Endodermal cell (in vitro differentiated cells): ENCODE measurements around the gene THAP2. TPM values are rescaled to one million over a fixed set of nuclear protein-coding genes. Genes with fewer than 3 reads are reported as not detected.

Source experiments
- DNase-seq: peaks from one replicate; pipeline ENCODE4 v3.0.0-alpha.2; 2017
- H3K27ac ChIP-seq: 2 replicates; pipeline ENCODE4 v1.5.1; 2013; ENCODE audit warnings: mild to moderate bottlenecking, low read depth, low read length, moderate library complexity
- H3K27me3 ChIP-seq: 2 replicates; pipeline ENCODE4 v1.6.1; 2013; ENCODE audit warnings: mild to moderate bottlenecking, low read length, moderate library complexity; ENCODE audit not compliant: insufficient read depth, control insufficient read depth, poor library complexity, severe bottlenecking
- H3K36me3 ChIP-seq: 2 replicates; pipeline ENCODE4 v1.7.0; 2013; ENCODE audit warnings: mild to moderate bottlenecking, low read length, moderate library complexity; ENCODE audit not compliant: control insufficient read depth, insufficient read depth
- H3K4me1 ChIP-seq: one replicate; pipeline ENCODE4 v1.7.0; 2013; ENCODE audit warnings: low read length; ENCODE audit not compliant: control insufficient read depth, insufficient read depth
- H3K4me3 ChIP-seq: 2 replicates; pipeline ENCODE4 v1.5.1; 2013; ENCODE audit warnings: mild to moderate bottlenecking, low read length, moderate library complexity
- H3K9ac ChIP-seq: 2 replicates; pipeline ENCODE4 v1.6.1; 2013; ENCODE audit warnings: mild to moderate bottlenecking, low read length, moderate library complexity; ENCODE audit not compliant: poor library complexity, severe bottlenecking; ENCODE audit errors: extremely low read depth
- H3K9me3 ChIP-seq: 2 replicates; pipeline ENCODE4 v1.6.1; 2013; ENCODE audit warnings: mild to moderate bottlenecking, low read length, moderate library complexity; ENCODE audit not compliant: control insufficient read depth
- H3K27ac Mint-ChIP-seq: 2 replicates; pipeline ENCODE4 v1.8.0; 2020; ENCODE audit warnings: mixed read lengths
- H3K27me3 Mint-ChIP-seq: 2 replicates; pipeline ENCODE4 v1.8.0; 2021; ENCODE audit warnings: mild to moderate bottlenecking, mixed read lengths; ENCODE audit not compliant: insufficient read depth
- H3K36me3 Mint-ChIP-seq: 2 replicates; pipeline ENCODE4 v1.8.0; 2020; ENCODE audit warnings: low read depth, mixed read lengths
- H3K4me1 Mint-ChIP-seq: 2 replicates; pipeline ENCODE4 v1.8.0; 2020; ENCODE audit warnings: mixed read lengths
- H3K4me3 Mint-ChIP-seq: 2 replicates; pipeline ENCODE4 v1.8.0; 2020; ENCODE audit warnings: mild to moderate bottlenecking, moderate library complexity, mixed read lengths
- H3K9me3 Mint-ChIP-seq: 2 replicates; pipeline ENCODE4 v1.8.0; 2020; ENCODE audit warnings: mild to moderate bottlenecking, mixed read lengths
- WGBS, 2 experiments: methylation state at CpG; one replicate each; pipeline versions ENCODE4 v1.1.5 to v1.1.7; 2013; ENCODE audit warnings: missing lambda C conversion rate in 2 of 2, mixed read lengths in 1 of 2; ENCODE audit not compliant: insufficient coverage in 1 of 2, insufficient read length in 1 of 2; 5-methylcytosine and 5-hydroxymethylcytosine counted together
- total RNA-seq, 2 donors: library from RNA; stranded (reverse); fragmentation: NEBNext Ultra II Directional in 1 of 2; extraction: Animal tissue kit (Norgen Biotek cat#: 25700) in 1 of 2; gene quantifications; 2 replicates in 1 of 2; 3 replicates in 1 of 2; pipeline ENCODE4 v1.2.1, GENCODE V29; 2021
- TF ChIP-seq, protein P1 (sequence below): fragments of 200-600 bp; sonication (generic); conservative IDR thresholded peaks from 2 replicates; pipeline ENCODE4 v1.5.0; 2021; ENCODE audit warnings: antibody characterized with exemption, mild to moderate bottlenecking

Gene THAP2
- total RNA-seq, 2 donors from 2014 or later, result 7.2 to 9.3 TPM

- H3K27me3 Mint-ChIP-seq, result no peaks in the 10 kb centered on the region
- H3K4me1 Mint-ChIP-seq, result peaks cover 12% of the 10 kb centered on the region
- H3K9me3 Mint-ChIP-seq, result no peaks in the 10 kb centered on the region
- peaks cover 68% of the 10 kb centered on the region for H3K36me3 Mint-ChIP-seq
- WGBS, 2 experiments, result 90 to 95% methylated on average over 3 of the region's 3 CpGs
- H3K36me3 ChIP-seq, result peaks cover 92% of the 10 kb centered on the region
- TF ChIP-seq, protein P1, sequence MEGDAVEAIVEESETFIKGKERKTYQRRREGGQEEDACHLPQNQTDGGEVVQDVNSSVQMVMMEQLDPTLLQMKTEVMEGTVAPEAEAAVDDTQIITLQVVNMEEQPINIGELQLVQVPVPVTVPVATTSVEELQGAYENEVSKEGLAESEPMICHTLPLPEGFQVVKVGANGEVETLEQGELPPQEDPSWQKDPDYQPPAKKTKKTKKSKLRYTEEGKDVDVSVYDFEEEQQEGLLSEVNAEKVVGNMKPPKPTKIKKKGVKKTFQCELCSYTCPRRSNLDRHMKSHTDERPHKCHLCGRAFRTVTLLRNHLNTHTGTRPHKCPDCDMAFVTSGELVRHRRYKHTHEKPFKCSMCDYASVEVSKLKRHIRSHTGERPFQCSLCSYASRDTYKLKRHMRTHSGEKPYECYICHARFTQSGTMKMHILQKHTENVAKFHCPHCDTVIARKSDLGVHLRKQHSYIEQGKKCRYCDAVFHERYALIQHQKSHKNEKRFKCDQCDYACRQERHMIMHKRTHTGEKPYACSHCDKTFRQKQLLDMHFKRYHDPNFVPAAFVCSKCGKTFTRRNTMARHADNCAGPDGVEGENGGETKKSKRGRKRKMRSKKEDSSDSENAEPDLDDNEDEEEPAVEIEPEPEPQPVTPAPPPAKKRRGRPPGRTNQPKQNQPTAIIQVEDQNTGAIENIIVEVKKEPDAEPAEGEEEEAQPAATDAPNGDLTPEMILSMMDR, result no peak
- H3K27me3 ChIP-seq, result no peaks in the 10 kb centered on the region
- H3K27ac ChIP-seq, result no peak overlapping the region
- no peak overlapping the region for H3K27ac Mint-ChIP-seq
- H3K4me1 ChIP-seq, result peaks cover 6% of the 10 kb centered on the region
- no peak overlapping the region for H3K4me3 ChIP-seq
- no peak overlapping the region for H3K4me3 Mint-ChIP-seq
- peaks cover under 1% of the 10 kb centered on the region for H3K9me3 ChIP-seq
- H3K9ac ChIP-seq, result no peak overlapping the region
- DNase-seq, result no peak
These were observed 18.8 kb upstream of the THAP2 start for GRCh38 chr12:71645268-71645667.

DNA sequence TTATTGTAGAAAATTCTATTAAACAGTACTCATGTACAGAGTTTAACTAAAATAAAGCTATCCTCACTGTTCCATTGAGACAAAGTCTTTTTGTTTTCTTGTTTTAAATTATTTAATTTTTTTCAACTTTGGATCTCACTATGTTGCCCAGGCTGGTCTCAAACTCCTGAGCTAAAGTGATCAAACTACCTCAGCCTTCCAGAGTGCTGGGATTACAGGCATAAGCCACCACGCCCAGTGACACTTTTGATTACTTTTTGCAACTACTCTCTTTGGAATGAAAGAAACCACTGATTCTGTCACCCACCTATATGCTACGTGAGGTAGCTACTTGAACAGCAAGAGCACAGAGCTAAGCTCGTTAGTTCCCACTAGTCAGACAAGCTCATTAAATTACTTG is 17.6 kb upstream of the THAP2 start:
- 97 to 100% methylated on average over 3 of the region's 3 CpGs for WGBS, 2 experiments
- Mint-ChIP-seq H3K27me3 (no peaks in the 10 kb centered on the region), H3K4me1 (peaks cover 10% of the 10 kb centered on the region), H3K4me3 (no peak overlapping the region), H3K27ac (no peak overlapping the region), H3K36me3 (peaks cover 62% of the 10 kb centered on the region), H3K9me3 (no peaks in the 10 kb centered on the region)
- Histone ChIP-seq H3K9ac (no peak overlapping the region), H3K36me3 (peaks cover 92% of the 10 kb centered on the region), H3K9me3 (peaks cover 6% of the 10 kb centered on the region), H3K27me3 (no peaks in the 10 kb centered on the region), H3K4me1 (peaks cover 2% of the 10 kb centered on the region), H3K27ac (no peak overlapping the region), H3K4me3 (no peak overlapping the region)
- TF ChIP-seq, protein P1, result no peak
- no peak for DNase-seq

GRCh38 chr12:71648537-71648936 is 15.6 kb upstream of the THAP2 start:
- Histone ChIP-seq H3K4me1 (no peaks in the 10 kb centered on the region), H3K9ac (no peak overlapping the region), H3K27ac (no peak overlapping the region), H3K4me3 (no peak overlapping the region), H3K36me3 (peaks cover 98% of the 10 kb centered on the region), H3K27me3 (no peaks in the 10 kb centered on the region), H3K9me3 (peaks cover 20% of the 10 kb centered on the region)
- no peaks in the 10 kb centered on the region for H3K9me3 Mint-ChIP-seq
- no peak overlapping the region for H3K4me3 Mint-ChIP-seq
- H3K4me1 Mint-ChIP-seq, result no peaks in the 10 kb centered on the region
- peaks cover 52% of the 10 kb centered on the region for H3K36me3 Mint-ChIP-seq
- H3K27me3 Mint-ChIP-seq, result no peaks in the 10 kb centered on the region
- no peak for DNase-seq
- 94 to 100% methylated on average over 3 to 4 of the region's 4 CpGs for WGBS, 2 experiments
- TF ChIP-seq, protein P1, result no peak
- H3K27ac Mint-ChIP-seq, result no peak overlapping the region
